ENCODE data around the gene BDH1. TPM values are rescaled to one million over a fixed set of nuclear protein-coding genes. Genes with fewer than 3 reads are reported as not detected.

The BDH1 gene
- polyA plus RNA-seq, 1 of the 3 experiments (the other 2 are of a cell fraction): 19.8 TPM

DNA sequence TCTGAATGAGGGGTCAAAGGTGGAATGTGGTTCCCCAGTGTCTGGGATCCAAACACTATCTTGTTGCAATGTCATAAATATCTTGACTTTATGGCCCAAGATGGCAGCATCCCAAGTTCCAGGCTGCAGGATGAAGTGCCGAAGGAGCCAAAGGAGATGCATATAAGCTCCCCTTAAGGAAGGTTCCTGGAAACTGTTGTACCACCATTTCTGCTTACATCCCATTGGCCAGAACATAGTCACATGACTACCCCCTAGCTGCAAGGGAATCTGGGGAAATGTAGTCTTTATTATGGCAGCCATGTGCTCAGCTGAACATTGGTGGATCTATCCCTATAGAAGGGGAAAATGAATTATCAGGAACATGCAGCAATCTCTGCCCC lies 54.3 kb downstream of the BDH1 start:
- no peak for TF ChIP-seq SIN3A (IDR thresholded peaks at IDR 0.05; ENCODE audit: borderline replicate concordance, low read depth, low read length)
- TF ChIP-seq, protein P1, sequence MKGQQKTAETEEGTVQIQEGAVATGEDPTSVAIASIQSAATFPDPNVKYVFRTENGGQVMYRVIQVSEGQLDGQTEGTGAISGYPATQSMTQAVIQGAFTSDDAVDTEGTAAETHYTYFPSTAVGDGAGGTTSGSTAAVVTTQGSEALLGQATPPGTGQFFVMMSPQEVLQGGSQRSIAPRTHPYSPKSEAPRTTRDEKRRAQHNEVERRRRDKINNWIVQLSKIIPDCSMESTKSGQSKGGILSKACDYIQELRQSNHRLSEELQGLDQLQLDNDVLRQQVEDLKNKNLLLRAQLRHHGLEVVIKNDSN (IDR thresholded peaks at IDR 0.05; ENCODE audit: borderline replicate concordance, low read depth): peak; percentile 82
- TF ChIP-seq EP300 (IDR thresholded peaks at IDR 0.05; ENCODE audit: borderline replicate concordance in 1 of 2, low read depth in 1 of 2, low read length in 1 of 2): no peak
- no peak for TF ChIP-seq EZH2phosphoT487 (IDR thresholded peaks at IDR 0.05; ENCODE audit: borderline replicate concordance, low read depth)
- no peaks in the 10 kb centered on the region for H4K20me1 ChIP-seq (ENCODE audit: insufficient read depth)
- H3K36me3 ChIP-seq (replicated peaks in 1 of 2; ENCODE audit: control insufficient read depth in 1 of 2, insufficient read depth in 2 of 2, low read length in 1 of 2): no peaks in the 10 kb centered on the region
- H3K79me2 ChIP-seq (ENCODE audit: insufficient read depth): no peaks in the 10 kb centered on the region
- H3K4me3 ChIP-seq (ENCODE audit: low read depth in 2 of 2, low read length in 1 of 2): no peak overlapping the region
- H3K9ac ChIP-seq: no peak overlapping the region
- H3F3A ChIP-seq (replicated peaks; ENCODE audit: insufficient read depth): no peaks in the 10 kb centered on the region
- H3K27ac ChIP-seq (ENCODE audit: low read depth in 2 of 2, low read length in 1 of 2): peak overlapping the region in 1 of 2 experiments; percentile 29; a peak in 1 of 4 replicates
- no peaks in the 10 kb centered on the region for H3K27me3 ChIP-seq (ENCODE audit: insufficient read depth)
- no peaks in the 10 kb centered on the region for H3K9me2 ChIP-seq
- no peaks in the 10 kb centered on the region for H3K9me3 ChIP-seq
- WGBS (ENCODE audit: low lambda C conversion rate): 100% methylated on average over 1 of the region's 1 CpG
- peaks cover 0 to 46% of the 10 kb centered on the region in 2 experiments; a peak in 1 of 4 replicates for H3K4me1 ChIP-seq (ENCODE audit: control insufficient read depth in 1 of 2, insufficient read depth in 2 of 2, low read depth in 1 of 2, low read length in 1 of 2)
- no peak for DNase-seq
- ChIA-PET POLR2A (no interaction called here), CTCF (interaction anchor here (0.8 to 9.6 kb wide), 25 partner anchors 9 to 297 kb away, joined by 3 to 110 read pairs (median 3); partner anchors contain the start of gene DLG1)
- no peak overlapping the region for H3K4me2 ChIP-seq
- no peak overlapping the region for H2AFZ ChIP-seq (ENCODE audit: low read depth)

- no peaks in the 10 kb centered on the region for H3K27me3 ChIP-seq (ENCODE audit: insufficient read depth)
- H3K4me1 ChIP-seq (ENCODE audit: control insufficient read depth in 1 of 2, insufficient read depth in 2 of 2, low read depth in 1 of 2, low read length in 1 of 2): peaks cover 0 to 40% of the 10 kb centered on the region in 2 experiments; a peak in 1 of 4 replicates
- POLR2A ChIA-PET: no interaction called here
- no peaks in the 10 kb centered on the region for H3F3A ChIP-seq (replicated peaks; ENCODE audit: insufficient read depth)
- H3K9me2 ChIP-seq: no peaks in the 10 kb centered on the region
- H3K79me2 ChIP-seq (ENCODE audit: insufficient read depth): no peaks in the 10 kb centered on the region
- no peak for DNase-seq
- no peak overlapping the region for H3K4me2 ChIP-seq
- no peaks in the 10 kb centered on the region for H3K36me3 ChIP-seq (replicated peaks in 1 of 2; ENCODE audit: control insufficient read depth in 1 of 2, insufficient read depth in 2 of 2, low read length in 1 of 2)
- H3K9me3 ChIP-seq: no peaks in the 10 kb centered on the region
- CTCF ChIA-PET: interaction anchor here (0.8 to 9.6 kb wide), 11 partner anchors 9 to 277 kb away, joined by 3 to 110 read pairs (median 7); no protein-coding TSS in a partner anchor
- H3K9ac ChIP-seq: no peak overlapping the region
- TF ChIP-seq USF2 (IDR thresholded peaks at IDR 0.05; ENCODE audit: borderline replicate concordance, low read depth, low read length) (no peak), FOSL2 (IDR thresholded peaks at IDR 0.05; ENCODE audit: borderline replicate concordance, low read depth) (no peak), RAD21 (IDR thresholded peaks at IDR 0.05; ENCODE audit: low read length) (no peak), FOXJ3 (CRISPR knock-in tag; IDR thresholded peaks at IDR 0.05) (no peak), TCF12 (IDR thresholded peaks at IDR 0.05) (no peak), JUND (IDR thresholded peaks at IDR 0.05) (no peak)
- TF ChIP-seq, protein P1 (IDR thresholded peaks at IDR 0.05; ENCODE audit: borderline replicate concordance, low read depth): no peak
- no peak overlapping the region for H3K4me3 ChIP-seq (ENCODE audit: low read depth in 2 of 2, low read length in 1 of 2)
- H2AFZ ChIP-seq (ENCODE audit: low read depth): no peak overlapping the region
- H4K20me1 ChIP-seq (ENCODE audit: insufficient read depth): no peaks in the 10 kb centered on the region
- no peak overlapping the region; a peak in 1 of 4 replicates for H3K27ac ChIP-seq (ENCODE audit: low read depth in 2 of 2, low read length in 1 of 2)
These were observed 55.0 kb downstream of the BDH1 start for GRCh38 chr3:197500812-197501211.

Data from SK-N-SH (cell line).